Activated T-cell treated with anti-CD3 and anti-CD28 coated beads for 1 hour (primary cell): ENCODE data around the gene PNPLA3.

Source experiments
- DNase-seq: peaks from one replicate; pipeline ENCODE4 v3.0.0-alpha.2; 2020; ENCODE audit warnings: low read depth

PNPLA3 gene

GRCh38 chr22:43967069-43967468, 43.5 kb downstream of the PNPLA3 start:
- DNase-seq = no peak

GRCh38 chr22:43968614-43969013, 45.0 kb downstream of the PNPLA3 start:
- DNase-seq = no peak

- no peak for DNase-seq
Measured at GRCh38 chr22:43969021-43969878, 45.6 kb downstream of the PNPLA3 start.

- no peak for DNase-seq
Measured at GRCh38 chr22:43969989-43970755, 46.6 kb downstream of the PNPLA3 start.

GRCh38 chr22:43971112-43971511, 47.5 kb downstream of the PNPLA3 start:
- DNase-seq = no peak

- no peak for DNase-seq
Measured at GRCh38 chr22:43972931-43973462, 49.4 kb downstream of the PNPLA3 start.

- no peak for DNase-seq
Measured at GRCh38 chr22:43974028-43974545, 50.5 kb downstream of the PNPLA3 start.

GRCh38 chr22:43975041-43975440, 51.4 kb downstream of the PNPLA3 start:
- no peak for DNase-seq

GRCh38 chr22:43976861-43977795, 53.5 kb downstream of the PNPLA3 start:
- DNase-seq = no peak

GRCh38 chr22:43978558-43978957, 55.0 kb downstream of the PNPLA3 start:
- no peak for DNase-seq

GRCh38 chr22:43980579-43980978, 57.0 kb downstream of the PNPLA3 start:
- no peak for DNase-seq

GRCh38 chr22:43980996-43981395, 57.4 kb downstream of the PNPLA3 start:
- no peak for DNase-seq

- no peak for DNase-seq
Measured at GRCh38 chr22:43983808-43984207, 60.2 kb downstream of the PNPLA3 start.

GRCh38 chr22:43985532-43985931, 61.9 kb downstream of the PNPLA3 start:
- no peak for DNase-seq

GRCh38 chr22:43988116-43988820, 64.7 kb downstream of the PNPLA3 start:
- no peak for DNase-seq

GRCh38 chr22:43988960-43989359, 65.4 kb downstream of the PNPLA3 start:
- DNase-seq = no peak

GRCh38 chr22:43990044-43990443, 66.4 kb downstream of the PNPLA3 start:
- no peak for DNase-seq

- DNase-seq = no peak
Measured at GRCh38 chr22:43991316-43992020, 67.9 kb downstream of the PNPLA3 start.

GRCh38 chr22:43992331-43992821, 68.8 kb downstream of the PNPLA3 start:
- DNase-seq = no peak
